IMR-90 (cell line): Measurements from ENCODE around the gene HOXD13. TPM values are rescaled to one million over a fixed set of nuclear protein-coding genes. Genes with fewer than 3 reads are reported as not detected.

Source experiments
- ATAC-seq: fragments of 200-7000 bp; cut with Tn5 transposase; 2 replicates; pipeline ENCODE4 v1.9.1; 2020; ENCODE audit warnings: low read depth, mild to moderate bottlenecking, moderate library complexity
- BruUV-seq: library from RNA; stranded (reverse); fragments of 400-500 nt; replicated peaks from 2 replicates; lab custom pipeline; 2021; lab: Mats Ljungman, UMichigan
- CTCF ChIA-PET: fragments of 300-600 bp; formaldehyde crosslinking; extraction: SDS; loops from one replicate; lab custom pipeline; 2021; ENCODE audit warnings: antibody characterized with exemption; lab: Yijun Ruan, JAX
- POLR2A ChIA-PET: fragments of 300-600 bp; sonication (Branson Sonifier 250); formaldehyde crosslinking; loops from one replicate; lab custom pipeline; 2022; ENCODE audit warnings: antibody characterized with exemption; ENCODE audit not compliant: unreplicated experiment; lab: Charles Lee
- DNase-seq: peaks from one replicate; pipeline ENCODE4 v3.0.0; 2013
- H2AFZ ChIP-seq: replicated peaks from 2 replicates; pipeline ENCODE3; 2013; ENCODE audit warnings: low read length, mild to moderate bottlenecking; ENCODE audit not compliant: poor library complexity
- H2AK5ac ChIP-seq: 2 replicates; pipeline ENCODE4 v1.6.1; 2013; ENCODE audit warnings: low read depth, low read length, inconsistent platforms
- H2AK9ac ChIP-seq: replicated peaks from 2 replicates; pipeline ENCODE3; 2013; ENCODE audit warnings: mild to moderate bottlenecking, low read depth, low read length, moderate library complexity; ENCODE audit not compliant: poor library complexity
- H2BK120ac ChIP-seq: 2 replicates; pipeline ENCODE4 v1.6.1; 2013; ENCODE audit warnings: low read depth, low read length, inconsistent platforms
- H2BK15ac ChIP-seq: 3 replicates; pipeline ENCODE4 v1.6.1; 2013; ENCODE audit warnings: low read depth, low read length, inconsistent platforms
- H2BK20ac ChIP-seq: 2 replicates; pipeline ENCODE4 v1.6.1; 2013; ENCODE audit warnings: low read depth, mild to moderate bottlenecking, inconsistent platforms, low read length, moderate library complexity
- H2BK5ac ChIP-seq: 2 replicates; pipeline ENCODE4 v1.6.1; 2013; ENCODE audit warnings: mild to moderate bottlenecking, low read depth, low read length, inconsistent platforms; ENCODE audit not compliant: poor library complexity, severe bottlenecking
- H3K14ac ChIP-seq: replicated peaks from 2 replicates; pipeline ENCODE4 v1.6.1; 2013; ENCODE audit warnings: low read depth, low read length, inconsistent platforms
- H3K18ac ChIP-seq: 2 replicates; pipeline ENCODE4 v1.6.1; 2013; ENCODE audit warnings: low read depth, low read length, control low read depth
- H3K23ac ChIP-seq: 2 replicates; pipeline ENCODE4 v1.6.1; 2013; ENCODE audit warnings: low read depth, low read length, inconsistent platforms
- H3K27ac ChIP-seq: 2 replicates; pipeline ENCODE4 v1.5.1; 2013; ENCODE audit warnings: mild to moderate bottlenecking, control low read depth, low read length; ENCODE audit not compliant: insufficient read depth
- H3K27me3 ChIP-seq: 2 replicates; pipeline ENCODE4 v1.6.1; 2013; ENCODE audit warnings: low read length; ENCODE audit not compliant: control insufficient read depth, insufficient read depth
- H3K36me3 ChIP-seq: 2 replicates; pipeline ENCODE4 v1.6.1; 2013; ENCODE audit warnings: low read length, mixed read lengths; ENCODE audit not compliant: control insufficient read depth, insufficient read depth
- H3K4ac ChIP-seq: 2 replicates; pipeline ENCODE4 v1.6.1; 2013; ENCODE audit warnings: low read depth, low read length, inconsistent platforms
- H3K4me1 ChIP-seq: 2 replicates; pipeline ENCODE4 v1.6.1; 2013; ENCODE audit warnings: low read length, mixed read lengths; ENCODE audit not compliant: control insufficient read depth, insufficient read depth
- H3K4me2 ChIP-seq: 2 replicates; pipeline ENCODE4 v1.6.1; 2013; ENCODE audit warnings: low read depth, mild to moderate bottlenecking, control low read depth, low read length, moderate library complexity
- H3K4me3 ChIP-seq: 2 replicates; pipeline ENCODE4 v1.5.1; 2013; ENCODE audit warnings: low read depth, mild to moderate bottlenecking, control low read depth, low read length, moderate library complexity; ENCODE audit not compliant: insufficient read depth
- H3K56ac ChIP-seq: 2 replicates; pipeline ENCODE4 v1.6.1; 2013; ENCODE audit warnings: low read length, inconsistent platforms; ENCODE audit not compliant: insufficient read depth; ENCODE audit errors: extremely low read depth
- H3K79me1 ChIP-seq, 2 experiments: 2 replicates each; pipeline ENCODE4 v1.6.1; 2013; ENCODE audit warnings: low read length in 2 of 2, inconsistent platforms in 1 of 2, low read depth in 1 of 2
- H3K9ac ChIP-seq: 2 replicates; pipeline ENCODE4 v1.6.1; 2013; ENCODE audit warnings: low read depth, low read length, control low read depth
- H3K9me1 ChIP-seq: 2 replicates; pipeline ENCODE4 v1.6.1; 2013; ENCODE audit warnings: low read length, inconsistent platforms; ENCODE audit not compliant: insufficient read depth
- H3K9me3 ChIP-seq: 2 replicates; pipeline ENCODE4 v1.6.1; 2013; ENCODE audit warnings: low read length; ENCODE audit not compliant: control insufficient read depth, insufficient read depth
- H4K20me1 ChIP-seq: 2 replicates; pipeline ENCODE4 v1.6.1; 2013; ENCODE audit warnings: low read length, inconsistent platforms; ENCODE audit not compliant: insufficient read depth
- H4K5ac ChIP-seq: 2 replicates; pipeline ENCODE4 v1.6.1; 2013; ENCODE audit warnings: mild to moderate bottlenecking, low read depth, low read length, control low read depth
- H4K8ac ChIP-seq, 2 experiments: 2 replicates each; pipeline ENCODE4 v1.6.1; 2013; ENCODE audit warnings: low read depth in 2 of 2, low read length in 2 of 2, control low read depth in 1 of 2, inconsistent platforms in 1 of 2
- H4K91ac ChIP-seq: 2 replicates; pipeline ENCODE4 v1.6.1; 2013; ENCODE audit warnings: low read depth, low read length, inconsistent platforms; ENCODE audit not compliant: insufficient read depth
- CHD1 ChIP-seq: IDR thresholded peaks from 2 replicates; pipeline ENCODE4 v1.6.1; 2012; ENCODE audit warnings: low read depth, low read length, improper control_type of control experiment
- ELK1 ChIP-seq: fragments of 150-350 bp; IDR thresholded peaks from 2 replicates; pipeline ENCODE4 v1.6.1; 2016; ENCODE audit warnings: low read depth, mild to moderate bottlenecking, low read length, moderate library complexity, borderline replicate concordance
- FOS ChIP-seq: fragments of 150-350 bp; IDR thresholded peaks from 2 replicates; pipeline ENCODE4 v1.6.1; 2016; ENCODE audit warnings: low read depth, low read length
- MAFK ChIP-seq: IDR thresholded peaks from 2 replicates; pipeline ENCODE4 v1.6.1; 2012; ENCODE audit warnings: low read depth, low read length, improper control_type of control experiment
- MAZ ChIP-seq: IDR thresholded peaks from 2 replicates; pipeline ENCODE4 v1.6.1; 2012; ENCODE audit warnings: low read depth, mild to moderate bottlenecking, low read length, improper control_type of control experiment, moderate library complexity, borderline replicate concordance
- MXI1 ChIP-seq: IDR thresholded peaks from 2 replicates; pipeline ENCODE4 v1.6.1; 2012; ENCODE audit warnings: low read depth, mild to moderate bottlenecking, low read length, moderate library complexity, borderline replicate concordance
- NFE2L2 ChIP-seq: fragments of 150-350 bp; IDR thresholded peaks from 2 replicates; pipeline ENCODE4 v1.6.1; 2016; ENCODE audit warnings: low read depth, mild to moderate bottlenecking, low read length
- POLR2A ChIP-seq: IDR thresholded peaks from 2 replicates; pipeline ENCODE4 v1.6.1; 2012; ENCODE audit warnings: mild to moderate bottlenecking, low read depth, low read length
- RAD21 ChIP-seq: IDR thresholded peaks from 2 replicates; pipeline ENCODE4 v1.6.1; 2012; ENCODE audit warnings: low read length, improper control_type of control experiment
- RCOR1 ChIP-seq: IDR thresholded peaks from 2 replicates; pipeline ENCODE4 v1.6.1; 2012; ENCODE audit warnings: mild to moderate bottlenecking, low read length, improper control_type of control experiment; ENCODE audit not compliant: insufficient replicate concordance
- SMC3 ChIP-seq: fragments of 150-350 bp; IDR thresholded peaks from 2 replicates; pipeline ENCODE4 v1.6.1; 2016; ENCODE audit warnings: low read depth, mild to moderate bottlenecking, antibody characterized with exemption, low read length, moderate library complexity
- USF2 ChIP-seq: fragments of 150-350 bp; IDR thresholded peaks from 2 replicates; pipeline ENCODE4 v1.6.1; 2017; ENCODE audit warnings: mild to moderate bottlenecking, antibody characterized with exemption, low read length, low read depth
- WGBS, 2 experiments: methylation state at CpG; one replicate each; pipeline versions ENCODE4 v1.1.5 to v1.1.7; 2013; ENCODE audit warnings: missing lambda C conversion rate in 2 of 2; ENCODE audit not compliant: insufficient read length in 1 of 2; ENCODE audit errors: extremely low coverage in 2 of 2; 5-methylcytosine and 5-hydroxymethylcytosine counted together
- dilution Hi-C: fragments of 300-500 bp; cut with HindIII; formaldehyde crosslinking; loops from one replicate; pipeline ENCODE4 v1.14.3; 2018; ENCODE audit warnings: low sequenced_read_pairs; ENCODE audit not compliant: unreplicated experiment
- in situ Hi-C: fragments of 300-500 bp; cut with MboI; formaldehyde crosslinking; loops from 3 replicates; pipeline ENCODE4 v1.14.3; 2019; ENCODE audit warnings: low sequenced_read_pairs, inconsistent platforms, mixed read lengths
- intact Hi-C: fragments of 100-400 bp; cut with micrococcal nuclease; formaldehyde crosslinking; loops from 2 replicates; pipeline ENCODE4 v1.10.0; 2022
- polyA plus RNA-seq, 3 experiments: library from polyadenylated mRNA; depleted of rRNA; stranded (reverse); fragments of >200 nt; gene quantifications; 2 replicates each; pipeline ENCODE4 v1.2.3, GENCODE V29; 2012; ENCODE audit warnings: low replicate concordance in 1 of 3
- total RNA-seq: library from RNA; depleted of rRNA; stranded (reverse); fragments of >200 nt; gene quantifications from 2 replicates; pipeline ENCODE4 v1.2.3, GENCODE V29; 2012

HOXD13 gene
- total and polyA plus RNA-seq, 2 of the 4 experiments (the other 2 are of a cell fraction): not detected

- no peak for TF ChIP-seq MAZ
Observed at GRCh38 chr2:176124110-176124946, 31.8 kb downstream of the HOXD13 start (continued).

GRCh38 chr2:176124947-176125771 lies 32.6 kb downstream of the HOXD13 start:
- no peak overlapping the region for H3K9ac ChIP-seq
- H4K8ac ChIP-seq: no peak overlapping the region
- no peaks in the 10 kb centered on the region for H3K4me1 ChIP-seq
- H3K18ac ChIP-seq: no peak overlapping the region
- no peak overlapping the region for H4K91ac ChIP-seq
- 0% methylated on average over 2 of the region's 9 CpGs; no CpG with 5 or more reads in 1 of the 2 experiments for WGBS, 2 experiments
- no peak overlapping the region for H3K23ac ChIP-seq
- DNase-seq (no peak), ATAC-seq (no peak)
- dilution Hi-C loops (no loop called here), in situ Hi-C loops (loop anchor here (5.0 to 10.0 kb wide), 4 partner anchors 330 to 1030 kb away; no protein-coding TSS in a partner anchor), intact Hi-C loops (no loop called here)
- H3K14ac ChIP-seq: no peak overlapping the region
- H3K27me3 ChIP-seq: peaks cover 90% of the 10 kb centered on the region
- no peaks in the 10 kb centered on the region for H3K9me1 ChIP-seq
- BruUV-seq: no TSS peak
- H3K4me3 ChIP-seq: no peak overlapping the region
- no peak overlapping the region for H3K56ac ChIP-seq
- ChIA-PET CTCF (interaction anchor here (0.6 to 3.7 kb wide), 3 partner anchors 429 to 1599 kb away, joined by 4 to 20 read pairs (median 19); no protein-coding TSS in a partner anchor), POLR2A (no interaction called here)
- H3K36me3 ChIP-seq: no peaks in the 10 kb centered on the region
- H2AFZ ChIP-seq: no peak overlapping the region
- H2BK120ac ChIP-seq: no peak overlapping the region
- no peaks in the 10 kb centered on the region; the same call in 1 of the 2 replicates for H4K20me1 ChIP-seq
- no peak overlapping the region for H2BK5ac ChIP-seq
- H3K4ac ChIP-seq: no peak overlapping the region
- no peak overlapping the region for H2AK5ac ChIP-seq
- peaks cover 3% of the 10 kb centered on the region; the same call in 1 of the 2 replicates for H3K9me3 ChIP-seq
- no peak overlapping the region for H2AK9ac ChIP-seq
- no peaks in the 10 kb centered on the region for H3K79me1 ChIP-seq
- no peak overlapping the region for H3K4me2 ChIP-seq
- H2BK15ac ChIP-seq: no peak overlapping the region
- no peak overlapping the region for H4K5ac ChIP-seq
- H2BK20ac ChIP-seq: no peak overlapping the region
- no peak overlapping the region for H3K27ac ChIP-seq
- no peak for TF ChIP-seq USF2
- TF ChIP-seq FOS: no peak
- no peak for TF ChIP-seq CHD1
- TF ChIP-seq MXI1: no peak
- no peak for TF ChIP-seq NFE2L2
- TF ChIP-seq RAD21: no peak
- TF ChIP-seq POLR2A: no peak
- TF ChIP-seq ELK1: no peak
- TF ChIP-seq MAFK: no peak
- no peak for TF ChIP-seq SMC3
- no peak for TF ChIP-seq RCOR1
